Vagina (tissue), 2 donors: ENCODE data around the gene NAA20.

ENCODE experiments used
- CTCF ChIP-seq, 3 experiments: fragments of 450-650 bp in 2 of 3; fragments of 200-600 bp in 1 of 3; sonication (generic) in 1 of 3; IDR thresholded peaks; one replicate each; pipeline ENCODE4 v1.5.1; 2017 to 2019; ENCODE audit warnings: antibody characterized with exemption in 3 of 3, mild to moderate bottlenecking in 2 of 3, moderate library complexity in 2 of 3
- POLR2A ChIP-seq, 2 donors: fragments of 450-650 bp; IDR thresholded peaks; one replicate each; pipeline ENCODE4 v1.6.1; 2017; ENCODE audit warnings: antibody characterized with exemption in 2 of 2, mild to moderate bottlenecking in 2 of 2, moderate library complexity in 2 of 2
- POLR2AphosphoS5 ChIP-seq, 2 donors: sonication (generic); formaldehyde crosslinking; IDR thresholded peaks; one replicate each; pipeline ENCODE4 v1.9.0; 2017; ENCODE audit warnings: antibody characterized with exemption in 2 of 2, mild to moderate bottlenecking in 2 of 2, low read depth in 1 of 2; ENCODE audit not compliant: insufficient read depth in 1 of 2

GRCh38 chr20:19968466-19969073 is 48.6 kb upstream of the NAA20 start:
- TF ChIP-seq POLR2A (IDR thresholded peaks at IDR 0.05), result no peak
- TF ChIP-seq CTCF (IDR thresholded peaks at IDR 0.05), result no peak
- TF ChIP-seq POLR2AphosphoS5 (IDR thresholded peaks at IDR 0.05; ENCODE audit: insufficient read depth in 1 of 2, low read depth in 1 of 2), result no peak
